Stimulated activated naive CD8-positive, alpha-beta T cell treated with anti-CD3 and anti-CD28 coated beads, Interleukin-15, amount 100 ng/mL, for 72 hours (primary cell): Measurements from ENCODE around the gene SYTL5.

Experiments used
- ATAC-seq: fragments of 150-1000 bp; cut with Tn5 transposase; 2 replicates; pipeline ENCODE4 v1.10.0; 2021; ENCODE audit warnings: mild to moderate bottlenecking, moderate library complexity
- DNase-seq, 2 donors: peaks; one replicate each; pipeline ENCODE4 v3.0.0; 2021 to 2022
- H3K27ac Mint-ChIP-seq, 2 donors: one replicate each; pipeline ENCODE4 v1.8.0; 2022; ENCODE audit warnings: mild to moderate bottlenecking in 2 of 2, mixed read lengths in 2 of 2, moderate library complexity in 2 of 2
- H3K27me3 Mint-ChIP-seq: one replicate; pipeline ENCODE4 v1.8.0; 2022; ENCODE audit warnings: mixed read lengths
- H3K4me1 Mint-ChIP-seq: one replicate; pipeline ENCODE4 v1.8.0; 2022; ENCODE audit warnings: mild to moderate bottlenecking, mixed read lengths
- H3K4me3 Mint-ChIP-seq, 2 donors: one replicate each; pipeline ENCODE4 v1.8.0; 2022; ENCODE audit warnings: mild to moderate bottlenecking in 2 of 2, mixed read lengths in 2 of 2, moderate library complexity in 1 of 2
- H3K9me3 Mint-ChIP-seq, 2 donors: one replicate each; pipeline ENCODE4 v1.8.0; 2022; ENCODE audit warnings: mixed read lengths in 2 of 2

SYTL5 gene

GRCh38 chrX:37998586-37999262, 7.6 kb upstream of the SYTL5 start:
- H3K4me1 Mint-ChIP-seq, result no peaks in the 10 kb centered on the region
- H3K4me3 Mint-ChIP-seq, result no peak overlapping the region
- no peak overlapping the region for H3K27ac Mint-ChIP-seq
- no peaks in the 10 kb centered on the region for H3K27me3 Mint-ChIP-seq
- H3K9me3 Mint-ChIP-seq, result no peaks in the 10 kb centered on the region
- DNase-seq (no peak), ATAC-seq (no peak)

GRCh38 chrX:38000706-38001105, 5.6 kb upstream of the SYTL5 start:
- DNase-seq (no peak), ATAC-seq (no peak)
- Mint-ChIP-seq H3K27ac (no peak overlapping the region), H3K4me1 (no peaks in the 10 kb centered on the region), H3K4me3 (no peak overlapping the region), H3K9me3 (no peaks in the 10 kb centered on the region), H3K27me3 (no peaks in the 10 kb centered on the region)

GRCh38 chrX:38004046-38004445, 2.3 kb upstream of the SYTL5 start:
- no peaks in the 10 kb centered on the region for H3K4me1 Mint-ChIP-seq
- H3K27me3 Mint-ChIP-seq, result peaks cover 5% of the 10 kb centered on the region
- DNase-seq (no peak), ATAC-seq (no peak)
- H3K27ac Mint-ChIP-seq, result no peak overlapping the region
- H3K9me3 Mint-ChIP-seq, result no peaks in the 10 kb centered on the region
- H3K4me3 Mint-ChIP-seq, result no peak overlapping the region

GRCh38 chrX:38006778-38007177, 425 bp downstream of the SYTL5 start:
- Mint-ChIP-seq H3K4me1 (no peaks in the 10 kb centered on the region), H3K27me3 (peaks cover 11% of the 10 kb centered on the region), H3K9me3 (no peaks in the 10 kb centered on the region), H3K4me3 (no peak overlapping the region), H3K27ac (no peak overlapping the region)
- ATAC-seq (no peak), DNase-seq (no peak)

GRCh38 chrX:38008658-38009057, 2.3 kb downstream of the SYTL5 start:
- no peaks in the 10 kb centered on the region for H3K9me3 Mint-ChIP-seq
- no peak overlapping the region for H3K4me3 Mint-ChIP-seq
- no peak for DNase-seq
- ATAC-seq, result no peak
- no peaks in the 10 kb centered on the region for H3K4me1 Mint-ChIP-seq
- H3K27ac Mint-ChIP-seq, result no peak overlapping the region
- peaks cover 11% of the 10 kb centered on the region for H3K27me3 Mint-ChIP-seq

GRCh38 chrX:38009641-38010040, 3.3 kb downstream of the SYTL5 start:
- Mint-ChIP-seq H3K27me3 (peaks cover 11% of the 10 kb centered on the region), H3K27ac (no peak overlapping the region), H3K4me1 (no peaks in the 10 kb centered on the region), H3K9me3 (no peaks in the 10 kb centered on the region), H3K4me3 (no peak overlapping the region)
- ATAC-seq (no peak), DNase-seq (no peak)

GRCh38 chrX:38018766-38019425, 12.5 kb downstream of the SYTL5 start:
- DNase-seq, result no peak

GRCh38 chrX:38028300-38028699, 21.9 kb downstream of the SYTL5 start:
- Mint-ChIP-seq H3K27me3 (peaks cover under 1% of the 10 kb centered on the region), H3K4me3 (no peak overlapping the region), H3K9me3 (no peaks in the 10 kb centered on the region), H3K27ac (no peak overlapping the region), H3K4me1 (no peaks in the 10 kb centered on the region)
- ATAC-seq (no peak), DNase-seq (no peak)

More at GRCh38 chrX:38018766-38019425, 12.5 kb downstream of the SYTL5 start:
- no peaks in the 10 kb centered on the region for H3K9me3 Mint-ChIP-seq
- no peak for ATAC-seq
- H3K4me3 Mint-ChIP-seq, result no peak overlapping the region
- H3K27me3 Mint-ChIP-seq, result no peaks in the 10 kb centered on the region
- no peaks in the 10 kb centered on the region for H3K4me1 Mint-ChIP-seq
- H3K27ac Mint-ChIP-seq, result no peak overlapping the region

- Mint-ChIP-seq H3K4me1 (no peaks in the 10 kb centered on the region), H3K27ac (no peak overlapping the region)
- ATAC-seq, result no peak
These were observed 30.1 kb downstream of the SYTL5 start for GRCh38 chrX:38036466-38036865.

GRCh38 chrX:38038501-38038900, 32.1 kb downstream of the SYTL5 start:
- Mint-ChIP-seq H3K4me1 (no peaks in the 10 kb centered on the region), H3K9me3 (no peaks in the 10 kb centered on the region), H3K27me3 (peaks cover 4% of the 10 kb centered on the region), H3K27ac (no peak overlapping the region), H3K4me3 (no peak overlapping the region)
- DNase-seq (no peak), ATAC-seq (no peak)

More at GRCh38 chrX:38036466-38036865, 30.1 kb downstream of the SYTL5 start:
- Mint-ChIP-seq H3K9me3 (no peaks in the 10 kb centered on the region), H3K4me3 (no peak overlapping the region), H3K27me3 (peaks cover 7% of the 10 kb centered on the region)
- no peak for DNase-seq

- ATAC-seq (no peak), DNase-seq (no peak)
- no peak overlapping the region for H3K27ac Mint-ChIP-seq
- no peaks in the 10 kb centered on the region for H3K27me3 Mint-ChIP-seq
- H3K9me3 Mint-ChIP-seq, result no peaks in the 10 kb centered on the region
- no peaks in the 10 kb centered on the region for H3K4me1 Mint-ChIP-seq
- H3K4me3 Mint-ChIP-seq, result no peak overlapping the region
These were observed 34.9 kb downstream of the SYTL5 start for GRCh38 chrX:38041237-38041636.

- Mint-ChIP-seq H3K27ac (no peak overlapping the region), H3K4me3 (no peak overlapping the region), H3K9me3 (no peaks in the 10 kb centered on the region), H3K27me3 (no peaks in the 10 kb centered on the region), H3K4me1 (no peaks in the 10 kb centered on the region)
- ATAC-seq (no peak), DNase-seq (no peak)
These were observed 38.3 kb downstream of the SYTL5 start for GRCh38 chrX:38044701-38045100.

GRCh38 chrX:38045538-38046096, 39.3 kb downstream of the SYTL5 start:
- ATAC-seq (no peak), DNase-seq (no peak)
- H3K9me3 Mint-ChIP-seq, result no peaks in the 10 kb centered on the region
- H3K27ac Mint-ChIP-seq, result peak overlapping the region in 1 of 2 donors; percentile 76
- no peaks in the 10 kb centered on the region for H3K27me3 Mint-ChIP-seq
- no peaks in the 10 kb centered on the region for H3K4me1 Mint-ChIP-seq
- no peak overlapping the region for H3K4me3 Mint-ChIP-seq

- DNase-seq (no peak), ATAC-seq (no peak)
- H3K27ac Mint-ChIP-seq, result no peak overlapping the region
- H3K27me3 Mint-ChIP-seq, result no peaks in the 10 kb centered on the region
- H3K4me3 Mint-ChIP-seq, result no peak overlapping the region
- no peaks in the 10 kb centered on the region for H3K9me3 Mint-ChIP-seq
- H3K4me1 Mint-ChIP-seq, result no peaks in the 10 kb centered on the region
These were observed 42.5 kb downstream of the SYTL5 start for GRCh38 chrX:38048886-38049285.

- H3K27me3 Mint-ChIP-seq, result peaks cover 7% of the 10 kb centered on the region
- H3K27ac Mint-ChIP-seq, result peak overlapping the region in 1 of 2 donors; percentile 40
- no peaks in the 10 kb centered on the region for H3K9me3 Mint-ChIP-seq
- DNase-seq (no peak), ATAC-seq (no peak)
- no peaks in the 10 kb centered on the region for H3K4me1 Mint-ChIP-seq
- no peak overlapping the region for H3K4me3 Mint-ChIP-seq
These were observed 44.5 kb downstream of the SYTL5 start for GRCh38 chrX:38050806-38051205.

- no peaks in the 10 kb centered on the region for H3K4me1 Mint-ChIP-seq
- DNase-seq (no peak), ATAC-seq (peak; percentile 64)
- no peak overlapping the region for H3K27ac Mint-ChIP-seq
- no peak overlapping the region for H3K4me3 Mint-ChIP-seq
- no peaks in the 10 kb centered on the region for H3K9me3 Mint-ChIP-seq
- peaks cover 7% of the 10 kb centered on the region for H3K27me3 Mint-ChIP-seq
These were observed 45.7 kb downstream of the SYTL5 start for GRCh38 chrX:38052096-38052495.
